Gastroesophageal sphincter (tissue), 4 donors: ENCODE measurements around the gene ANKK1. TPM values are rescaled to one million over a fixed set of nuclear protein-coding genes. Genes with fewer than 3 reads are reported as not detected.

Experiments used
- ATAC-seq: fragments of 150-250 bp; one replicate; pipeline ENCODE4 v1.9.1; 2016; ENCODE audit warnings: mild to moderate bottlenecking, moderate library complexity
- H3K27ac ChIP-seq, 4 donors: fragments of 200-600 bp; sonication (generic) in 3 of 4; 1 replicate in 3 of 4; 2 replicates in 1 of 4; pipeline ENCODE4 v1.5.1; 2016 to 2019
- H3K27me3 ChIP-seq: fragments of 200-600 bp; sonication (generic); one replicate; pipeline ENCODE4 v1.5.1; 2019
- H3K36me3 ChIP-seq, 2 donors: fragments of 200-600 bp; sonication (generic); one replicate each; pipeline ENCODE4 v1.5.1; 2019; ENCODE audit warnings: control low read depth in 1 of 2
- H3K4me1 ChIP-seq, 3 donors: fragments of 200-600 bp; sonication (generic); 1 replicate in 2 of 3; 2 replicates in 1 of 3; pipeline ENCODE4 v1.5.1; 2016 to 2019; ENCODE audit warnings: control low read depth in 2 of 3
- H3K4me3 ChIP-seq, 2 donors: fragments of 200-600 bp; sonication (generic); one replicate each; pipeline ENCODE4 v1.5.1; 2019; ENCODE audit warnings: mild to moderate bottlenecking in 1 of 2, moderate library complexity in 1 of 2
- H3K9me3 ChIP-seq, 3 donors: fragments of 200-600 bp; sonication (generic); one replicate each; pipeline ENCODE4 v1.5.1; 2017 to 2019; ENCODE audit warnings: control low read depth in 2 of 3
- EP300 ChIP-seq: sonication (generic); formaldehyde crosslinking; IDR thresholded peaks from one replicate; pipeline ENCODE4 v1.6.1; 2017; ENCODE audit warnings: antibody characterized with exemption, mild to moderate bottlenecking
- POLR2A ChIP-seq, 2 donors: fragments of 450-650 bp; IDR thresholded peaks; one replicate each; pipeline ENCODE4 v1.6.1; 2017; ENCODE audit warnings: antibody characterized with exemption in 2 of 2, mild to moderate bottlenecking in 2 of 2, moderate library complexity in 1 of 2
- POLR2AphosphoS5 ChIP-seq: sonication (generic); formaldehyde crosslinking; IDR thresholded peaks from one replicate; pipeline ENCODE4 v1.6.1; 2017; ENCODE audit warnings: antibody characterized with exemption
- WGBS, 2 donors: methylation state at CpG; one replicate each; pipeline ENCODE4 v1.1.5; 2018; ENCODE audit warnings: low coverage in 1 of 2; 5-methylcytosine and 5-hydroxymethylcytosine counted together
- total RNA-seq, 4 donors: library from RNA; depleted of rRNA; stranded (reverse); fragments of >200 nt; gene quantifications; one replicate each; pipeline ENCODE4 v1.1.0, GENCODE V29; 2016
- TF ChIP-seq, protein P1 (sequence below), 4 experiments: fragments of 200-600 bp in 2 of 4; fragments of 450-650 bp in 2 of 4; sonication (generic) in 1 of 4; IDR thresholded peaks; one replicate each; pipeline ENCODE4 v1.5.1; 2017 to 2019; ENCODE audit warnings: antibody characterized with exemption in 4 of 4, mild to moderate bottlenecking in 2 of 4, moderate library complexity in 2 of 4

Gene ANKK1
- total RNA-seq, 4 donors from 2014 or later, result 0.27 TPM; not detected in 2

DNA sequence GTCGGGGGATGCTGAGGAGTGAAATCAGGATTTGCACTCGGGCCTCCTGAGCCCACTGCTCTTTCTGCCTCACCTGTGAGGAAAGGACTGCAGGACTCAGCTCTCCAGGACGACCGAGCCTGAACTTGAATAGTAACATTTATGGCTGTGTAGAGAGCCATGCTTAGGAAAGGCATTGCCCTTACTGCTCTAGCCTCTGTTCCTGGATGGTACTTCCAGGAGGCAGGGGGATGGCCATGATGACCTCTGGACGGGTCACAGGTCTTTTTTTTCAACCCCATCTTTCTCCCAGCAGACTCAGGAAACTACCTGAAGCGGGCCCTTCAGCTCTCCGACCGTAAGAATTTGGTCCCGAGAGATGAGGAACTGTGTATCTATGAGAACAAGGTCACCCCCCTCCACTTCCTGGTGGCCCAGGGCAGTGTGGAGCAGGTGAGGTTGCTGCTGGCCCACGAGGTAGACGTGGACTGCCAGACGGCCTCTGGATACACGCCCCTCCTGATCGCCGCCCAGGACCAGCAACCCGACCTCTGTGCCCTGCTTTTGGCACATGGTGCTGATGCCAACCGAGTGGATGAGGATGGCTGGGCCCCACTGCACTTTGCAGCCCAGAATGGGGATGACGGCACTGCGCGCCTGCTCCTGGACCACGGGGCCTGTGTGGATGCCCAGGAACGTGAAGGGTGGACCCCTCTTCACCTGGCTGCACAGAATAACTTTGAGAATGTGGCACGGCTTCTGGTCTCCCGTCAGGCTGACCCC, 11.3 kb downstream of the ANKK1 start:
- H3K9me3 ChIP-seq, result no peaks in the 10 kb centered on the region
- no peak for ATAC-seq
- no peaks in the 10 kb centered on the region for H3K27me3 ChIP-seq
- no peak overlapping the region for H3K4me3 ChIP-seq
- H3K4me1 ChIP-seq, result no peaks in the 10 kb centered on the region
- TF ChIP-seq, protein P1, sequence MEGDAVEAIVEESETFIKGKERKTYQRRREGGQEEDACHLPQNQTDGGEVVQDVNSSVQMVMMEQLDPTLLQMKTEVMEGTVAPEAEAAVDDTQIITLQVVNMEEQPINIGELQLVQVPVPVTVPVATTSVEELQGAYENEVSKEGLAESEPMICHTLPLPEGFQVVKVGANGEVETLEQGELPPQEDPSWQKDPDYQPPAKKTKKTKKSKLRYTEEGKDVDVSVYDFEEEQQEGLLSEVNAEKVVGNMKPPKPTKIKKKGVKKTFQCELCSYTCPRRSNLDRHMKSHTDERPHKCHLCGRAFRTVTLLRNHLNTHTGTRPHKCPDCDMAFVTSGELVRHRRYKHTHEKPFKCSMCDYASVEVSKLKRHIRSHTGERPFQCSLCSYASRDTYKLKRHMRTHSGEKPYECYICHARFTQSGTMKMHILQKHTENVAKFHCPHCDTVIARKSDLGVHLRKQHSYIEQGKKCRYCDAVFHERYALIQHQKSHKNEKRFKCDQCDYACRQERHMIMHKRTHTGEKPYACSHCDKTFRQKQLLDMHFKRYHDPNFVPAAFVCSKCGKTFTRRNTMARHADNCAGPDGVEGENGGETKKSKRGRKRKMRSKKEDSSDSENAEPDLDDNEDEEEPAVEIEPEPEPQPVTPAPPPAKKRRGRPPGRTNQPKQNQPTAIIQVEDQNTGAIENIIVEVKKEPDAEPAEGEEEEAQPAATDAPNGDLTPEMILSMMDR (IDR thresholded peaks at IDR 0.05), result no peak
- no peak for TF ChIP-seq POLR2AphosphoS5
- no CpG with 5 or more reads among the region's 24 CpGs for WGBS, 2 donors
- H3K36me3 ChIP-seq, result peaks cover 0 to 3% of the 10 kb centered on the region in 2 donors
- no peak overlapping the region for H3K27ac ChIP-seq

DNA sequence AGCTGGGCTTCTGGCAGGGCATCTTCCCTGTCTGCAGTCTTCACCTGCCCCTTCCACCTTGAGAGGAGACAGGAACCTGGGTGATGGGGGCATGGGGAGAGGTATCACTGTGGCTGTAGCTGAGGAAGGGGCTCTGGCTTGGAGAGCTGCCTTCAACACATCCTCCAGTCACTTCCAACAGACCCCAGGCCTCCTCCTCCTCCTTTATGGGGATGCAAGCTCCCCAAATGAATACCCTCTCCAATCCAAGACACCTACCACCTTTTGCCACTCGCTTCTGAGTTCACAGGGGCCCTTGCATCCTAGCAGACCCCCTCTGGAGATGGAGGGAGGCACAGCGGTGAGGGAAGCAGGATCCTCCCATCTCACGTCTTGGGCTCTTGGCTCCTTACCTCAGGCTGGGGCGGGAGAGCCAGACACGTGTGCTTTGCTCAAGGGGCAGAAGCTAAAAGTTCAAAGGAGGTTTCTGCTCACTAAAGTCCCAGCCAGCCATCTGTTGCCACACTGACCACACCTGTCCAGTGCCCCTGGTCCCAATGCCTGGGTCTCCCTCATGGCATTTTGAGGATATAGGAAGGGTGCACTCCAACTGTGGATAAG, 13.2 kb downstream of the ANKK1 start:
- Histone ChIP-seq H3K27ac (no peak overlapping the region), H3K9me3 (no peaks in the 10 kb centered on the region), H3K36me3 (peaks cover 0 to 3% of the 10 kb centered on the region in 2 donors), H3K27me3 (no peaks in the 10 kb centered on the region), H3K4me3 (no peak overlapping the region), H3K4me1 (no peaks in the 10 kb centered on the region)
- ATAC-seq, result no peak
- TF ChIP-seq POLR2A (IDR thresholded peaks at IDR 0.05) (no peak), EP300 (no peak), POLR2AphosphoS5 (no peak)
- TF ChIP-seq, protein P1 (IDR thresholded peaks at IDR 0.05), result no peak
- no CpG with 5 or more reads among the region's 5 CpGs for WGBS, 2 donors

- WGBS, 2 donors, result 21 to 36% methylated on average over 2 of the region's 2 CpGs
- no peak for TF ChIP-seq EP300
- no peak for TF ChIP-seq POLR2A (IDR thresholded peaks at IDR 0.05)
- TF ChIP-seq POLR2AphosphoS5, result no peak
- TF ChIP-seq, protein P1 (IDR thresholded peaks at IDR 0.05), result no peak
- no peak overlapping the region for H3K27ac ChIP-seq
- ATAC-seq, result peak; percentile 35
- H3K27me3 ChIP-seq, result no peaks in the 10 kb centered on the region
- no peaks in the 10 kb centered on the region for H3K4me1 ChIP-seq
- H3K36me3 ChIP-seq, result peaks cover 0 to 3% of the 10 kb centered on the region in 2 donors
- H3K4me3 ChIP-seq, result no peak overlapping the region
- no peaks in the 10 kb centered on the region for H3K9me3 ChIP-seq
Measured at GRCh38 chr11:113401718-113402117, 14.1 kb downstream of the ANKK1 start.

- Histone ChIP-seq H3K27ac (no peak overlapping the region), H3K9me3 (no peaks in the 10 kb centered on the region), H3K4me3 (no peak overlapping the region), H3K27me3 (no peaks in the 10 kb centered on the region), H3K4me1 (no peaks in the 10 kb centered on the region), H3K36me3 (peaks cover 0 to under 1% of the 10 kb centered on the region in 2 donors)
- WGBS, 2 donors, result 94% methylated on average over 5 of the region's 7 CpGs; no CpG with 5 or more reads in 1 of the 2 donors
- no peak for ATAC-seq
- no peak for TF ChIP-seq EP300
- TF ChIP-seq, protein P1 (IDR thresholded peaks at IDR 0.05), result no peak
Measured at GRCh38 chr11:113404859-113405430, 17.4 kb downstream of the ANKK1 start.
